ENCODE results near the gene CLASP1. TPM values are rescaled to one million over a fixed set of nuclear protein-coding genes. Genes with fewer than 3 reads are reported as not detected.
"Not testable (repeated sequence)": the region's sequence is repeated elsewhere in the genome, so short reads cannot be mapped to it uniquely, and the experiment has no call there.

Gene CLASP1
- total RNA-seq, 2 experiments from 2014 or later: 60.3 to 61.4 TPM

DNA sequence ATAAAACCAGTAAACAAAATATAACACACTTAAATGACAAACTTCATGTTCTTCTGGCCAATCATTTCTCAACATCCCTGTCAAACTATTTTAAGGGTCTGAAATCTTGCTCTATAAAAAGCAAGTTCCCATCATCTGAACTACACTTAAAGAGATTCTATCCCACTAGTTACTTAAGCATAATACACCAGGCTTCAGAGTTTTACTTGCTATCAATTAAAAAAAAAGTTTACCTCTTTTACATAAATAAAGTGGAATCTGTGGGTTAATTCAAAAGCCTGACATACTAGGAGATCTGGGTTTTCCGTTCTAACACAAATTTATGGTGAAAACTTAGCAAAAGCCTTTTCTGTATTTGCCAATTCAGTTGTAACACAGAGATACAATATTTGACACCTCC lies 1.9 kb downstream of the CLASP1 start:
- intact Hi-C loops (cut with micrococcal nuclease): loop anchor here (10.0 kb wide), 1 partner anchor 53 kb away; no protein-coding TSS in a partner anchor
- peak overlapping the region; percentile 93 for H3K4me3 Mint-ChIP-seq
- ATAC-seq (no peak), DNase-seq (no peak)
- H3K36me3 Mint-ChIP-seq (ENCODE audit: low read depth): peaks cover 31% of the 10 kb centered on the region
- peak overlapping the region; percentile 98 for H3K27ac Mint-ChIP-seq
- TF ChIP-seq, protein P1, sequence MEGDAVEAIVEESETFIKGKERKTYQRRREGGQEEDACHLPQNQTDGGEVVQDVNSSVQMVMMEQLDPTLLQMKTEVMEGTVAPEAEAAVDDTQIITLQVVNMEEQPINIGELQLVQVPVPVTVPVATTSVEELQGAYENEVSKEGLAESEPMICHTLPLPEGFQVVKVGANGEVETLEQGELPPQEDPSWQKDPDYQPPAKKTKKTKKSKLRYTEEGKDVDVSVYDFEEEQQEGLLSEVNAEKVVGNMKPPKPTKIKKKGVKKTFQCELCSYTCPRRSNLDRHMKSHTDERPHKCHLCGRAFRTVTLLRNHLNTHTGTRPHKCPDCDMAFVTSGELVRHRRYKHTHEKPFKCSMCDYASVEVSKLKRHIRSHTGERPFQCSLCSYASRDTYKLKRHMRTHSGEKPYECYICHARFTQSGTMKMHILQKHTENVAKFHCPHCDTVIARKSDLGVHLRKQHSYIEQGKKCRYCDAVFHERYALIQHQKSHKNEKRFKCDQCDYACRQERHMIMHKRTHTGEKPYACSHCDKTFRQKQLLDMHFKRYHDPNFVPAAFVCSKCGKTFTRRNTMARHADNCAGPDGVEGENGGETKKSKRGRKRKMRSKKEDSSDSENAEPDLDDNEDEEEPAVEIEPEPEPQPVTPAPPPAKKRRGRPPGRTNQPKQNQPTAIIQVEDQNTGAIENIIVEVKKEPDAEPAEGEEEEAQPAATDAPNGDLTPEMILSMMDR (IDR thresholded peaks at IDR 0.05): no peak
- no peaks in the 10 kb centered on the region for H3K27me3 Mint-ChIP-seq
- ChIA-PET POLR2A (interaction anchor here (1.4 to 5.2 kb wide), 4 partner anchors 13 to 117 kb away, joined by 4 to 84 read pairs (median 5); partner anchors contain the start of gene RNU4ATAC), CTCF (interaction anchor here (1.4 to 4.3 kb wide), 4 partner anchors 10 to 116 kb away, joined by 3 to 22 read pairs (median 4); partner anchors contain the start of gene RNU4ATAC)
- H3K4me1 Mint-ChIP-seq (ENCODE audit: low read depth): peaks cover 51% of the 10 kb centered on the region
- H3K9me3 Mint-ChIP-seq: no peaks in the 10 kb centered on the region

DNA sequence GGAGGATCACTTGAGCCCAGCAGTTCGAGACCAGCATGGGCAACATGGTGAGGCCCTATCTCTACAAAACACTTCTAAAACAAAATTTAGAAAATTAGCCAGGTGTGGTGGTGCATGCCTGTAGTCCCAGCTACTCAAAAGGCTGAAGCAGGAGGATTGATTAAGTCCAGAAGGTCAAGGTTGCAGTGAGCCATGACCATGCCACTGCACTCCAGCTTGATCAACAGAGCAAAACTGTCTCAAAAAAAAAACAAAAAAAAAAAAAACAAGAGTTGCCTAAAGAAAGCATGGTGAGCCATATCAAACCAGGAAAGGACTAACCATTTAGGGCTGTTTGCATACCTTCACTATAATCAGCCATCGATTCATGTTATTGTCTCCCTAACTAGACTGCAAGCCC lies 4.5 kb downstream of the CLASP1 start:
- Mint-ChIP-seq H3K27ac (no peak overlapping the region), H3K27me3 (no peaks in the 10 kb centered on the region), H3K4me1 (ENCODE audit: low read depth) (peaks cover 48% of the 10 kb centered on the region), H3K4me3 (no peak overlapping the region), H3K36me3 (ENCODE audit: low read depth) (peaks cover 23% of the 10 kb centered on the region), H3K9me3 (peaks cover 3% of the 10 kb centered on the region)
- DNase-seq (no peak), ATAC-seq (no peak)
- TF ChIP-seq, protein P1 (IDR thresholded peaks at IDR 0.05): no peak
- CTCF ChIA-PET: interaction anchor here (2.0 kb wide), 1 partner anchor 48 kb away, joined by 5 read pairs; no protein-coding TSS in a partner anchor
- intact Hi-C loops (cut with micrococcal nuclease): loop anchor here (10.0 kb wide), 1 partner anchor 50 kb away; no protein-coding TSS in a partner anchor
- POLR2A ChIA-PET: interaction anchor here (1.8 kb wide), 1 partner anchor 114 kb away, joined by 7 read pairs; the partner anchor contains the start of gene RNU4ATAC

DNA sequence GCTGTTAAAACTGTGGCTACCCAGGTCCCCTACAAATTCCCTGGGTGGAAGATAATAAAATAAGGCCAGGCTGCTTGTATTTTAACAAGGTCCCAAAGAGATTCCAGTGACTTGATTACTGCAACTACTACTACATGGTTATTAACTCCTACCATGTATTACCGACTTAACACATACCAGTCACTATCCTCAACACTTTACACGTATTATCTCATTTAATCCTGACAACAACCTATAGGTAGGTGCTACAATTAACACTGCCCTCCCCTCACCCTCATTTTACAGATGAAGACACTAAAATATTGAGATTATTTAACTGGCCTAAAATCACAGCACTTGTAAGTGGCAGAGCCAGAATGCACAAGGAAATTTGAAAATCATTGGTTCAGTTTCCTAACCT lies 5.4 kb downstream of the CLASP1 start:
- TF ChIP-seq, protein P1 (IDR thresholded peaks at IDR 0.05): no peak
- Mint-ChIP-seq H3K4me1 (ENCODE audit: low read depth) (peaks cover 48% of the 10 kb centered on the region), H3K27ac (no peak overlapping the region), H3K9me3 (peaks cover 5% of the 10 kb centered on the region), H3K27me3 (no peaks in the 10 kb centered on the region), H3K4me3 (no peak overlapping the region), H3K36me3 (ENCODE audit: low read depth) (peaks cover 28% of the 10 kb centered on the region)
- ChIA-PET POLR2A (no interaction called here), CTCF (no interaction called here)
- no peak for DNase-seq
- ATAC-seq: no peak
- intact Hi-C loops (cut with micrococcal nuclease): loop anchor here (10.0 kb wide), 1 partner anchor 49 kb away; no protein-coding TSS in a partner anchor

DNA sequence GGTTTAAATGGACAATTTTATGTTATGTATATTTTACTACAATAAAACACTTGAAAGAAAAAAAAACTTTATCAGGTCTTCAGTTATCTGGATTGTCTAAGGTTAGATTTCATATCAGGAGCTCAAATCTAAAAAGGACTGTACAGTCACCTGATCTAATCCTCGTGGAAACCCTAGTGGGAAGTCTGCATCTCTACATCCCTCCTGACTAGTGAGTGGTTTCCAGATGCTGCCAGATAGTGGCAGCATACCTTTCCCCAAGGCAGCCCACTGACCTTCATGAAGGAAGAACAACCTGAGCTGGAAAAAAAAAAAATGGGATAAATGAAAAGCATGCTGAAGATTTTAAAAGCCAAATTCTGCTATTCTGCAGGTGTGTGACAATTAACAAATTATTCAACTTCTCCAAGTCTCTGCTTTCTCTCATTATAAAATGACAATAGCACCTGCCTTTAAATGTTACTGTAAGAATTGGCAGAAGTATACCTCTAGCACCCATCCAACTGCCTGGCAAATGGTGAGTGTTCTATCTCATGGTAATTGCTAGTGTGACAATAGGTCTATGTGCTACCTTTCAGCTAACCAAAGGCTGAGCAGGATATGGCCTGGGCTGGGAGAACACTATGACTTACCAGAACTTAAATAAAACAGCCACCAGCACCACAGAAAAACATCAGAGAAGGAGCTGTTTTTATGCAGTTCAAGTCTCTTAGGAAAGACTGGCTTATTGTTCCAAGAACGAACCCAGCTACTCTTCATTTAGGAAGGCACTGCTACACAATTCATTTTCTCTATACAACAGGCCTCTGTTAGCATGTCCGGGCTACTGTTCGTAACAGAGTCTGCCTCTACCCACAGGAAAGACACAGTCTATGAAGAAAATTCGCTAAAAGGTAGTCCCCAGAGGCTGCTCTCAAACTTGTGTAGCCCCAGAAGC lies 8.6 kb downstream of the CLASP1 start:
- H3K27me3 Mint-ChIP-seq: no peaks in the 10 kb centered on the region
- no peak overlapping the region for H3K4me3 Mint-ChIP-seq

DNA sequence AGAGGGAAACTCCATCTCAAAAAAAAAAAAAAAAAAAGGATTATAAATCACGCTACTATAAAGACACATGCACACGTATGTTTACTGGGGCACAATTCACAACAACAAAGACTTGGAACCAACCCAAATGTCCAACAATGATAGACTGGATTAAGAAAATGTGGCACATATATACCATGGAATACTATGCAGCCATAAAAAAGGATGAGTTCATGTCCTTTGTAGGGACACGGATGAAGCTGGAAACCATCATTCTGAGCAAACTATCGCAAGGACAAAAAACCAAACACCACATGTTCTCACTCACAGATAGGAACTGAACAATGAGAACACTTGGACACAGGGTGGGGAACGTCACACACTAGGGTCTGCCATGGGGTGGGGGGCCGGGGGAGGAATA lies 9.4 kb downstream of the CLASP1 start:
- not testable (repeated sequence) for H3K27ac Mint-ChIP-seq, ATAC-seq, H3K9me3 Mint-ChIP-seq

More for the DNA sequence above, 8.6 kb downstream of the CLASP1 start:
- Mint-ChIP-seq H3K36me3 (ENCODE audit: low read depth) (peaks cover 23% of the 10 kb centered on the region), H3K4me1 (ENCODE audit: low read depth) (peaks cover 40% of the 10 kb centered on the region), H3K27ac (peak overlapping the region; percentile 74), H3K9me3 (peaks cover 9% of the 10 kb centered on the region)
- TF ChIP-seq, protein P1 (IDR thresholded peaks at IDR 0.05): no peak
- peak; percentile 58 for ATAC-seq
- ChIA-PET POLR2A (interaction anchor here (0.8 to 2.3 kb wide), 3 partner anchors 9 to 24 kb away, joined by 3 to 8 read pairs (median 6); partner anchors contain the start of gene CLASP1), CTCF (no interaction called here)
- no peak for DNase-seq
- intact Hi-C loops (cut with micrococcal nuclease): loop anchor here (10.0 kb wide), 1 partner anchor 46 kb away; no protein-coding TSS in a partner anchor

More for the DNA sequence above, 9.4 kb downstream of the CLASP1 start:
- CTCF ChIA-PET, DNase-seq, H3K27me3 Mint-ChIP-seq, H3K4me3 Mint-ChIP-seq: not testable (repeated sequence)
- intact Hi-C loops (cut with micrococcal nuclease): loop anchor here (10.0 kb wide), 1 partner anchor 45 kb away; no protein-coding TSS in a partner anchor
- H3K4me1 Mint-ChIP-seq (ENCODE audit: low read depth): peaks cover 38% of the 10 kb centered on the region
- POLR2A ChIA-PET: interaction anchor here (0.8 to 2.0 kb wide), 2 partner anchors 10 to 12 kb away, joined by 3 to 8 read pairs; partner anchors contain the start of gene CLASP1
- peaks cover 21% of the 10 kb centered on the region for H3K36me3 Mint-ChIP-seq (ENCODE audit: low read depth)
